ENCODE data around the gene WFIKKN2.

WFIKKN2 gene

GRCh38 chr17:50843150-50843905 lies 7.9 kb downstream of the WFIKKN2 start:
- TF ChIP-seq EGR1 (IDR thresholded peaks at IDR 0.05) (no peak), RAD21 (IDR thresholded peaks at IDR 0.05; ENCODE audit: low read depth) (no peak), FOXM1 (IDR thresholded peaks at IDR 0.05; ENCODE audit: borderline replicate concordance, low read depth) (no peak), REST (IDR thresholded peaks at IDR 0.05; ENCODE audit: low read depth) (no peak), YY1 (IDR thresholded peaks at IDR 0.05; ENCODE audit: low read depth) (no peak), CREB1 (IDR thresholded peaks at IDR 0.05; ENCODE audit: low read depth) (no peak), TEAD4 (IDR thresholded peaks at IDR 0.05) (no peak), MAX (IDR thresholded peaks at IDR 0.05) (no peak), ZBTB7A (IDR thresholded peaks at IDR 0.05; ENCODE audit: low read depth) (no peak), CEBPB (IDR thresholded peaks at IDR 0.05) (no peak), EP300 (IDR thresholded peaks at IDR 0.05; ENCODE audit: borderline replicate concordance) (no peak), NFIC (IDR thresholded peaks at IDR 0.05) (no peak), TAF1 (IDR thresholded peaks at IDR 0.05; ENCODE audit: low read depth) (no peak)

- TF ChIP-seq YY1 (IDR thresholded peaks at IDR 0.05; ENCODE audit: low read depth) (no peak), RAD21 (IDR thresholded peaks at IDR 0.05; ENCODE audit: low read depth) (no peak), FOXM1 (IDR thresholded peaks at IDR 0.05; ENCODE audit: borderline replicate concordance, low read depth) (no peak), NFIC (IDR thresholded peaks at IDR 0.05) (no peak), TCF12 (IDR thresholded peaks at IDR 0.05; ENCODE audit: low read depth) (no peak), REST (IDR thresholded peaks at IDR 0.05; ENCODE audit: low read depth) (no peak), EGR1 (IDR thresholded peaks at IDR 0.05) (no peak), EP300 (IDR thresholded peaks at IDR 0.05; ENCODE audit: borderline replicate concordance) (no peak), USF1 (IDR thresholded peaks at IDR 0.05) (no peak), CEBPB (IDR thresholded peaks at IDR 0.05) (no peak), TEAD4 (IDR thresholded peaks at IDR 0.05) (no peak), TAF1 (IDR thresholded peaks at IDR 0.05; ENCODE audit: low read depth) (no peak), CREB1 (IDR thresholded peaks at IDR 0.05; ENCODE audit: low read depth) (no peak), MAX (IDR thresholded peaks at IDR 0.05) (no peak), ZBTB7A (IDR thresholded peaks at IDR 0.05; ENCODE audit: low read depth) (no peak)
These were observed 8.8 kb downstream of the WFIKKN2 start for GRCh38 chr17:50844117-50844700.

GRCh38 chr17:50845240-50846147 lies 10.1 kb downstream of the WFIKKN2 start:
- TF ChIP-seq USF1 (IDR thresholded peaks at IDR 0.05) (peak; percentile 53), MAX (IDR thresholded peaks at IDR 0.05) (no peak), ZBTB7A (IDR thresholded peaks at IDR 0.05; ENCODE audit: low read depth) (no peak)

- no peak for TF ChIP-seq CREB1 (IDR thresholded peaks at IDR 0.05; ENCODE audit: low read depth)
- TF ChIP-seq REST (IDR thresholded peaks at IDR 0.05; ENCODE audit: low read depth) = no peak
- no peak for TF ChIP-seq ZBTB7A (IDR thresholded peaks at IDR 0.05; ENCODE audit: low read depth)
- TF ChIP-seq EP300 (IDR thresholded peaks at IDR 0.05; ENCODE audit: borderline replicate concordance) = no peak
- no peak for TF ChIP-seq RAD21 (IDR thresholded peaks at IDR 0.05; ENCODE audit: low read depth)
- TF ChIP-seq NFIC (IDR thresholded peaks at IDR 0.05) = no peak
- no peak for TF ChIP-seq MAX (IDR thresholded peaks at IDR 0.05)
- TF ChIP-seq USF1 (IDR thresholded peaks at IDR 0.05) = no peak
- TF ChIP-seq CEBPB (IDR thresholded peaks at IDR 0.05) = no peak
- no peak for TF ChIP-seq YY1 (IDR thresholded peaks at IDR 0.05; ENCODE audit: low read depth)
- no peak for TF ChIP-seq TCF12 (IDR thresholded peaks at IDR 0.05; ENCODE audit: low read depth)
- no peak for TF ChIP-seq TAF1 (IDR thresholded peaks at IDR 0.05; ENCODE audit: low read depth)
- no peak for TF ChIP-seq TEAD4 (IDR thresholded peaks at IDR 0.05)
- no peak for TF ChIP-seq EGR1 (IDR thresholded peaks at IDR 0.05)
- TF ChIP-seq FOXM1 (IDR thresholded peaks at IDR 0.05; ENCODE audit: borderline replicate concordance, low read depth) = no peak
These were observed 12.2 kb downstream of the WFIKKN2 start for GRCh38 chr17:50847566-50847965.
